ENCODE measurements around the gene CRPPA.

- TF ChIP-seq EZH2phosphoT487 (IDR thresholded peaks at IDR 0.05; ENCODE audit: low read depth, severe bottlenecking, unreplicated experiment) = no peak
- TF ChIP-seq EZH2 (IDR thresholded peaks at IDR 0.05; ENCODE audit: borderline replicate concordance) = no peak
- no peak for TF ChIP-seq CTCF (IDR thresholded peaks at IDR 0.05; ENCODE audit: poor library complexity)
Observed at GRCh38 chr7:16436306-16436705, 15.0 kb upstream of the CRPPA start.
